Measurements from ENCODE around the gene E2F4. TPM values are rescaled to one million over a fixed set of nuclear protein-coding genes. Genes with fewer than 3 reads are reported as not detected.
A peak's percentile ranks its signal among the peaks of the same experiment; 100 is the strongest.

E2F4 gene
- total and polyA plus RNA-seq, 2 of the 8 experiments (the other 6 are each of a cell fraction or from before 2014, with no cell fraction given), result 79.9 to 157 TPM

GRCh38 chr16:67199011-67199807 lies 7.3 kb downstream of the E2F4 start, which contains the start of gene ELMO3 (continued):
- no peak for TF ChIP-seq HDAC2 (IDR thresholded peaks at IDR 0.05; ENCODE audit: borderline replicate concordance in 1 of 2, low read depth in 2 of 2, low read length in 2 of 2)
- peak; percentile 36 for TF ChIP-seq NANOG (IDR thresholded peaks at IDR 0.05; ENCODE audit: insufficient read depth, low read depth, low read length, poor library complexity, severe bottlenecking)
- TF ChIP-seq POLR2A (IDR thresholded peaks at IDR 0.05; ENCODE audit: control extremely low read depth in 1 of 2, low read depth in 2 of 2, low read length in 2 of 2), result peak in 1 of 2 experiments; percentile 53; a peak in 1 of 3 replicates
- TF ChIP-seq KDM4A (IDR thresholded peaks at IDR 0.05; ENCODE audit: low read depth, low read length, severe bottlenecking), result peak; percentile 40
- TF ChIP-seq CHD7 (IDR thresholded peaks at IDR 0.05; ENCODE audit: insufficient replicate concordance, low read length), result no peak
- no peak for TF ChIP-seq GABPA (IDR thresholded peaks at IDR 0.05; ENCODE audit: borderline replicate concordance, insufficient read depth, low read length)
- TF ChIP-seq TEAD4 (IDR thresholded peaks at IDR 0.05; ENCODE audit: low read depth, low read length), result no peak
- TF ChIP-seq MAFK (IDR thresholded peaks at IDR 0.05; ENCODE audit: low read depth, low read length), result no peak
- TF ChIP-seq RNF2 (IDR thresholded peaks at IDR 0.05; ENCODE audit: borderline replicate concordance, low read depth, low read length, missing control alignments, poor library complexity, severe bottlenecking), result no peak
